ENCODE results near the gene PIERCE2. TPM values are rescaled to one million over a fixed set of nuclear protein-coding genes. Genes with fewer than 3 reads are reported as not detected.
"Not testable (repeated sequence)": the region's sequence is repeated elsewhere in the genome, so short reads cannot be mapped to it uniquely, and the experiment has no call there.

The PIERCE2 gene, protein sequence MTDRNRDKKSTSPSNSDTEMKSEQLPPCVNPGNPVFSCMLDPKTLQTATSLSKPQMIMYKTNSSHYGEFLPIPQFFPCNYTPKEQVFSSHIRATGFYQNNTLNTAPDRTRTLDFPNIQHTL
- total RNA-seq = 7.4 TPM
- long read RNA-seq, partial matches to known transcripts = 0 of 1 reads
- long read RNA-seq, other reads (novel, unspliced or antisense) = 0 of 1 reads

DNA sequence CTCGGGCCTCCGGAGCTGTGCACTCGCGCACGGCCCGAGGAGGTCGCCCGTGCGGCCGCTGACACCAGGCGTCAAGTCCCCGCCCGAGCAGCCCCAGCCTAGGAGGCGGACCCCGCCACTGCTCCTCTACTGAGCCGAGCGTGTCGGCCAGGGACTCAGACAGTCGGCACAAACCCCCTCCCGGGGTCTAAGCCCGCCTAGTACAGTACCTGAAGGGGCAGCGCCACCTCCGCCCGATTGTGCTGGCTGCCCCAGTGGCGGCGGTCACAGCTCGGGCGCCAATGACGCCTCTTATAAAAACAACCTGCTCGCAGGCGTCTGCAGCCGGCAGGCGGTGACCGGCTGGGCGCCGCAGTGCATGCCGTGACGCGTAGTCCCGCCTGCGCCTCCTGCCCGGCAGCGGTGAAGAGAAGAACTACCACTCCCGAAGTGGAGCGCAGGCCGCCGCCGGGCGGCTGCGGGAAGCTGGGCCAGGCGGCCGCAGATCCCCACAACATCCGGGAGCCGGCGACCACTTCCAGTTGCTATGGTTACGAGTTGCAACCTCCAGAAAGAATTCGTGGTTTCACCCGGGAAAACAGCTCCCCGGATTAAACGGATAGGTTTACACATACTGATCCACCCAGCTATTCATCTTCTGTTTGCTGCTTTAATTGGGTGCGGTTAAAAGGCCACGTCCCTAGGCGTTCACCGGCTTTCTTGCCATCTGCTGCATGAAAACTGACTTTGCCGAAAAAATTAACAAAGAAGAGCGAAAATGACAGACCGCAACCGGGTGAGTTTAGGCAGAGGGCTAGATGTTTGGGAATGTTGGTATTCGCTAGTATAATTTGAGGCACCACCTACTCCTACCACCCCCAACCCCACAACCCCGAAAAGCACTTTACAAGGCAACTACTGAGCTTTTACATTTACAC lies at the start of gene PIERCE2, which contains the start of gene CCPG1:
PIERCE2 (plus strand) TSS at position 484 of the 917 bp plus-strand sequence; CDS start at position 758, 274 bp downstream.
CCPG1 (minus strand) TSS at position 348 of the 917 bp plus-strand sequence. CDS start 18,935 bp downstream, outside the sequence.
- intact Hi-C loops (cut with DNase I) = no loop called here
- DNase-seq = peak; percentile 96
- peak; percentile 99 for ATAC-seq (ENCODE audit: poor library complexity)

DNA sequence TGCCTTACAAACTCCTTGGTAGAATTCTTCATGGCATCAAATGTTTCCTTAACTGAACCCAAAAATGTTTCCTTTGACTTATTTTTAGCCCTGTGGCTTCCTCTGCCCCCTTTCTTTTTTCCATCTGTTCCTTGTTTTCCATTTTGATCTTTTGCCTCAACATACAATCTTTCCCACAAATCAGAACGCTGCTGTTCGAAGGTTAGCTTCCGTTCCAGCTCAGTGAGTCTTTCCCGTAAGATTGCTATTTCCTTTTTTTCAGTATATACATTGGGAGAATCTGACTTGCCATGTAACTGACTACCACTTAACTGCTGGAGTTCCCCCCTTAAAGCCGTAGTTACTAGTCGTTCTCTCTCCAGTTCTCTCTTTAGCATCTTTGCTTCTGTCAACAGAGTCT lies 48.0 kb upstream of the PIERCE2 start:
- DNase-seq (no peak), ATAC-seq (ENCODE audit: poor library complexity) (no peak)
- intact Hi-C loops (cut with DNase I) = no loop called here

DNA sequence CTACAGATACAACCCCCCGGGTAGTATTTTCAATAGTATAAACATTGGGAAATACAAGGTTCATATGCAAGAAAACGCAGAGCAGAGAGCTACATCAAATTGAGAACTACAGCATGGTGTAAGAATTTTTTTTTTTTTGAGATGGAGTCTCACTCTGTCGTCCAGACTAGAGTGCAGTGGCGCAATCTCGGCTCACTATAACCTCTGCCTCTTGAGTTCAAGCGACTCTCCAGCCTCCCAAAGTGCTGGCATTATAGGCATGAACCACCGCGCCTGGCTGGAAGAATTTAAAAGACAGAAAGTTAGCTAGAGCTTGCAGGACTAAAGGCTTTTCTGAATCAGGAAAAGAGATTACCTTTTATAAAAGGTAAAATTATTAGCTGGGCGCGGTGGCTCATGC lies 47.2 kb upstream of the PIERCE2 start:
- DNase-seq (no peak), ATAC-seq (ENCODE audit: poor library complexity) (no peak)
- intact Hi-C loops (cut with DNase I) = no loop called here

DNA sequence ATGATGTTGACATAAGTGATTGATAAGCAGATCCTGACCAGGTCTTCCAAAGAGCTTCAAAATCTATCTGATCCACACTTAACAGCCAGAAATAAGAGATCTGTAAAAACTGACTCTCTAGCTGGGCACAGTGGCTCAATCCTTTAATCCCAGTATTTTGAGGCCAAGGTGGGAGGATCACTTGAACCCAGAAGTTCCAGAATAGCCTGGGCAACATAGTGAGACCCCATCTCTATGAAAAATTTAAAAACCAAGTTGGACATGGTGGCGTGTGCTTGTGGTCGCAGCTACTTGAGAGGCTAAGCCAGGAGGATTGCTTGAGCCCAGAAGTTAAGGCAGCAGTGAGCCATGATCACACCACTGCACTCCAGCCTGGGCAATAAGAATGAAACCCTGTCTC lies 45.7 kb upstream of the PIERCE2 start:
- intact Hi-C loops (cut with DNase I) = no loop called here
- no peak for DNase-seq

DNA sequence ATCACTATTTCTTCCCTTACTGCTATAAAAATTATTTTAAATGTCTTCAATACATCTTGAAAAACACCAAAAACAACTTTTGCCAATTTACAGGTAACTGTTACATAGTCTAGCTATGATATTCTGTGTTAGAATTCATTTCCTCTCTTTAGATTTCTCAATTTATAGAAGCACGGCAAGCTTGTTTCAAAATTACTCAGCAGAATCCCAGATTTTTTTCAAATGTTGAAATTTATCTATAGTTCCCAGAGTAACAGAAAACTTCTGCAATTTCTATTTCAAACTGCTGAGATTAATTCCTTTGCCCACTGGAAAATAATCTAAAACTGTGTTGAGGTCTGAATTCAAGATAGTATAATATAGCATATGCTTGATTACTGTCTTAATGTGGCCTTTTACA lies 41.3 kb upstream of the PIERCE2 start:
- intact Hi-C loops (cut with DNase I) = no loop called here
- ATAC-seq (ENCODE audit: poor library complexity) (no peak), DNase-seq (no peak)

More for the DNA sequence above, 45.7 kb upstream of the PIERCE2 start:
- no peak for ATAC-seq (ENCODE audit: poor library complexity)

DNA sequence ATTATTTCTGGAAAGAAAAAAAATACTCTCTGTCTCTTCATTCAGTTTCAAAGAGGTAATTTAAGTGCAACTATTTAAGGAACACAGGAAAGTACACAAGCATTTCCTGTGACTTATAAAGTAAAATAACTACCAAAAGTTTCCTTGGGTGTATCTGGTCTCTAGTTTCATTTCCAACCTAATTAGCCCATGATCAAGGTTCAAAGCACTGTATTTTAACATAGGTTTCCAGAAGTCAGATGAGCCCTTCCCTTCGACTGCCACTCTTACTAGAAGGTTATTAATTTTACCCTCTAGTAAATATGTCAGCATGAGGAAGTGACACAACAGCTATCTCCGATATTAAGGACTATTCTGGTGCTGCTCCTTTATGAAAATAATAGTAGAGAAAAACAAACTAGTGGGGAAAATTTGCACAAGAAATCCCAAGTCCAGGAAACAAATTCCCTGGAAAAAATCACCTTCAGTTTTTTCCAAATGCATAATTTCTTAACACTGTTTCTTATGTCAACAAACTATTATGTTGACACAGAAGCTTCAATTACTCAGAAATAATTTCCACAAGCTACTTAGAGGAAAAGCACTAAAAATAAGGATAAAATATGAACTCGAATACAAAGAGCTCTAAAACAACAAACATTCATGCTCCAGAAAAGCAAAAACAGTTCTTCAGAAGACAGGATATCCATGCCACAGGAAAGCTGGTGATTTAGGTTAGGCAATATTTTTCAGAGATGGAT lies 35.4 kb upstream of the PIERCE2 start:
- no peak for ATAC-seq (ENCODE audit: poor library complexity)
- intact Hi-C loops (cut with DNase I) = no loop called here

DNA sequence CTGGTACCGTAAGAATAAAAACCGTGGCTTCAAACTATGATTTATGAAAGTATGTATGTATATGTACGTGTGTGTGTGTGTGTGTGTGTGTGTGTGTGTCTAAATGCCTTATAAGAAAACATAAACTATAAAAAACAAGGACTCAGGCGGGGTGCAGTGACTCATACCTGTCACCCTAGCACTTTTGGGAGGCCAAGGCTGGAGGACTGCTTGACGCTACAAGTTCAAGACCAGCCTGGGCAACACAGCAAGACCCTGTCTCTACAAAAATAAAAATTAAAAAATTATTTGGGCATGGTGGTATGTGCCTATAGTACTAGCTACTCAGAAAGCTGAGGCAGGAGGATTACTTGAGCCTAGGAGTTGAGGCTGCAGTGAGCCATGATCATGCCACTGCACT lies 29.2 kb upstream of the PIERCE2 start:
- no peak for DNase-seq
- no peak for ATAC-seq (ENCODE audit: poor library complexity)
- intact Hi-C loops (cut with DNase I) = no loop called here

More for the DNA sequence above, 35.4 kb upstream of the PIERCE2 start:
- DNase-seq = no peak

DNA sequence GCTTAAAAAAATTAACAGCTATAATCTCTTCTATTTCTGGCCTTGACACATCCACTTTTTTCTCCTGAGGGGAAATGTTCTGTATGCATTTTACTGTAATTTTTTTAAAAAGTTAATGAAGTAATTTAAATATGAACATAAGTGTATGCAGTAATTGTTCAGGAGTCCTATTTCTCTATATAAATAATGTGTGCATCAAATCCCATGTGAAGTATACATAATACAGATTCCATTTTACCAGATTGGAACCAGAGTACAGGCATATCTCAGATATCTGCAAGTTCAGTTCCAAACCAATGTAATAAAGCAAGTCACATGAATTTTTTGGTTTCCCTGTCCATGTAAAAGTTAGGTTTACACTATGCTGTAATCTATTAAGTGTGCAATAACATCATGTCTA lies 26.7 kb upstream of the PIERCE2 start:
- intact Hi-C loops (cut with DNase I) = no loop called here
- no peak for ATAC-seq (ENCODE audit: poor library complexity)
- no peak for DNase-seq

DNA sequence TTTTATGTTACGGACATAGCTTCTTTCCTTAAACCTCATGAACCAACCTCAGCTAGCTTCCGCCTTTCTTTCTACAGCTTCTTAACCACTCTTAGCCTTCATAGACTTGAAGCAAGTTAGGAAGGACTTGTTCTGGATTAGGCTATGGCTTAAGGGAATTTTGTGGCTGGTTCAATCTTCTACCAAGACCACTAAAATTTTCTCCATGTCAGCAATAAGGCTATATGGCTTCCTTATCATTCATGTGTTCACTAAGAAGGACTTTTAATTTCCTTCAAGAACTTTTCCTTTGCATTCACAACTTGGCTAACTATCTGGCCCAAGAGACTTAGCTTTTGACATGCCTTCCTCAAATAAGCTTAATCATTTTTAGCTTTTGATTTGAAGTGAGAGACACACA lies 24.6 kb upstream of the PIERCE2 start:
- intact Hi-C loops (cut with DNase I) = no loop called here
- no peak for DNase-seq
- no peak for ATAC-seq (ENCODE audit: poor library complexity)

DNA sequence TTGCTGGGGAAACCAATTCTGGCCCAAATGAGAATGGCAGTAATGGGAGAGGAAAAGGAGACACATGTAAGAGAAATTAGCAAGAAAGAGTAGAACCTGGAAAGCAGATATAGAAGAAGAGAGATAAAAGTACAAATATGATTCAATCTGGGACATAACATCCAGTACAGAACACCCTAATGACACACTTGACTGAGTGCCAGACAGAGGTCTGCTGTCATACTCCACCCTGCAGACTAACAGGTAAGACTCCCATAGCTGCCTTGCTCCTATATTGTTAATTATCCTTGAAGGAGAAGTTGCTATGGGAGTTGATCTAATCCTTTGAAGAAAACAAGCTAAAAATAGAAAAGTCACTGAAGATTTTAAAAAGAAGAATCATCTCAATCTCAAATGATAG lies 21.3 kb upstream of the PIERCE2 start:
- no peak for ATAC-seq (ENCODE audit: poor library complexity)
- DNase-seq = no peak
- intact Hi-C loops (cut with DNase I) = no loop called here

DNA sequence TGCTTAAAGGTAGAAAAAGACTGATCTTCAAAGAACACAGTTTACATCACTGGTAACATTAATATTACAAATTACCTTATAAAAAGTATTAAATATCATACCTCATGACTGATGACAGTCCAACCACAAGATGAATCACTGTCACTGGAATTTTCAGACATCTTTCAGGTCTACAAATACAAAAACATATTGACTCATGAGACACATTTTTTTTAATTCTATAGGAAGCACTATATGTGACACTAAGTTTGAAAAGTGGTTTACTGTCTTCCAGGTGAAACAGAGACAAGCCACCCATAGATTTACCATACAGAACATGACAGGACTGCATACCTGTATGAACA lies 19.1 kb upstream of the PIERCE2 start:
- no peak for DNase-seq
- ATAC-seq (ENCODE audit: poor library complexity) = no peak
- intact Hi-C loops (cut with DNase I) = no loop called here

DNA sequence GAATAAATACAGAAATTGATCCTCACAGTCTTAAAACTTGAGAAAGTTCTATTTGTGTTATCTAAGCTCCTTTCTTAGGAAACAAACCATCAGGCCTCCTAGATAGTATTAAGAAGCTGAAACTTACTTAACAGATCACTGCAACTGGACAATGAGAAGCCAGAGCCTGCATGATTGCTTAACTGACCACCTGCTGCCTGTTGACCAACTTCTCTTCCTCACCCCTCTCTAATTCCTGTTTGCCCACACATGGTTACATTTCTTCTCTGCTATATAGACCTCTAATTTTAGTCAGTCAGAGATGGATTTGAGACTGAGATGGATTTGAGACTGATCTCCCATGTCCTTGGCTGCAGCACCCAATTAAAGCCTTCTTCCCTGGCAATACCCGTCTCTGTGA lies 13.6 kb upstream of the PIERCE2 start:
- intact Hi-C loops (cut with DNase I) = no loop called here

DNA sequence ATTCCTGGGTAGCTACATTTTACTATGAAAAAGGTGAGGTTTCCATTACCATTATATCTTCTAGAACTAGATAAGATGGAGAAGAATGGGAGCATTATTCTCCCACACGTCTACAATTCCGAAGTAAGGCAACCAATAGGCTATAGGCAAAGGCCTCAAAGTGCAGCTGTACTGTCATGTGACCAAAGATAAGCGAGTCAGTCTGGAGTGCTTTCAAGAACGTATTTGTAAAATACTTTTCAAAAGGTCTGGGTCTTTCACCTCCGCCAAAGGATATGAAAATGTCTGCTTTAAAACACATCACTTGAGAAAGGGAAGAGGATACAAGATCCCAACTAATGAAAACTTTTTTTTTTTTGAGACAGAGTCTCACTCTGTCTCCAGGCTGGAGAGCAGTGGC lies 10.1 kb upstream of the PIERCE2 start:
- intact Hi-C loops (cut with DNase I) = no loop called here
- DNase-seq (no peak), ATAC-seq (ENCODE audit: poor library complexity) (no peak)

More for the DNA sequence above, 13.6 kb upstream of the PIERCE2 start:
- DNase-seq (no peak), ATAC-seq (ENCODE audit: poor library complexity) (no peak)

DNA sequence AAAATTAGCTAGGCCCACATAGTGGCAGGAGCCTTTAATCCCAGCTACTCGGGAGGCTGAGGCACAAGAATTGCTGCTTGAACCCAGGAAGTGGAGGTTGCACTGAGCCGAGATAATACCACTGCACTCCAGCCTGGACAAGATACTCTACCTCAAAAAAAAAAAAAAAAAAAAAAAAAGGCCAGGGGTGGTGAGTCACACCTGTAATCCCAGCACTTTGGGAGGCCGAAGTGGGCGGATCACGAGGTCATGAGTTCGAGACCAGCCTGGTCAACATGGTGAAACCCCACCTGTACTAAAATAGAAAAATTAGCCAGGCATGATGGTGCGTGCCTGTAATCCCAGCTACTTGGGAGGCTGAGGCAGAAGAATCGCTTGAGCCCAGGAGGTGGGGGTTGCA lies 8.2 kb upstream of the PIERCE2 start:
- DNase-seq; ATAC-seq (ENCODE audit: poor library complexity); intact Hi-C loops (cut with DNase I): not testable (repeated sequence)

DNA sequence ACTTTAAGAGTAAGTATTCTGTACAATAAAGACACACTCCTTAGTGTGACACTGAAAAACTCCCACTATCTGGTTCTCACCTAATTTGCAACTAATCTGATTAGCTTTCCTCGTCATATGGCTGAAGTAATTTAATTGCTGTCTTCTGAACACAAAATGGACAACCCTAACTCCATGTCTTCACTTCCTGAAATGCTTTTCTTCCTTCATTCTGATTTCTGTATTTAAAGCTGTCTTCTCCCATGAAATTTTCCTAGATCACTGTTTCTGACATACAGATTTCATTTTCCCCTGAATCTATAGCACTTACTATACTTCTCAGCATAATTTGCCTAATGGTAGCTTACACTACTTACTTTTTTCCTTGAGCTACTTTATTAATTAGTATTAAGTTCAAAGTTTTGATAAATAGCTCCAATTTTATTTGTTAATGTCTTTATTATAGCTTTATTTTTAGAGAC lies 6.5 kb upstream of the PIERCE2 start:
- intact Hi-C loops (cut with DNase I) = no loop called here

DNA sequence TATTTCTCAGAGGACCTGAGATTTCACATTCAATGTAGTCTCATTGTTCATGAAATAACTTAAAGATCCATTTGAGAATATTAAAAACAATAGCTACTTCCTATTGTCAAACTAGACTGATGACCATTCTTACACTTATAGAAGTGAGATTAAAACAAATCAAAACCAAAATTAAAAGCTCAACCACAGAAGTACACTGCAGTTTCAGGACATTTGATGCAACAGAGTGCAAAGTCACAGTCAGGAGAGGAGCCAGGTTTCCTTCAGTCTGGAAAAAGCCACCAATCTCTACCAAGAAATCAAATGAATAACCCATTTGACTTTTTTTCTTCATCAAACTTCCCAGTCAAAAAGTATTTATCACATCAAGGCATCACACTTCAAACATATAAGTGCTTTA lies 5.6 kb upstream of the PIERCE2 start:
- ATAC-seq (ENCODE audit: poor library complexity) (no peak), DNase-seq (no peak)
- intact Hi-C loops (cut with DNase I) = no loop called here

More for the DNA sequence above, 6.5 kb upstream of the PIERCE2 start:
- DNase-seq (no peak), ATAC-seq (ENCODE audit: poor library complexity) (no peak)

DNA sequence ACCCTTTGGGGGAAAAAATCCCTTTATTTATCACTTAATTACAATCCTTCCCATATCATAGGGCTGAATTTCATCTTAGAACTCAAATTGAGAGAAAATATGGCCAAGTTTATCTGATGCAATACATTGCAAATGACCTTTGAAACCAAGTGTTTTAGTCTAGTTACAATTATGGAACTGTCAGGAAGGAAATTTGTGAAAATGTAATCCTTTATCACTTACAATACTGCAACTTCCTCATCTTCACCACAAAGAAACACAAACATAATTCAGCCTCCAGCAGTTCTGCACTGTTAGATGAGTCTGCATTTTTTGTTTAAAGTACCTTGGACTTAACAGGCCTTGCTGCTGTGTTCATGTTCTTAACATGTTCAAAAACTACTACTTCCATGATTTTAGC lies 4.8 kb upstream of the PIERCE2 start:
- intact Hi-C loops (cut with DNase I) = no loop called here
- no peak for DNase-seq

DNA sequence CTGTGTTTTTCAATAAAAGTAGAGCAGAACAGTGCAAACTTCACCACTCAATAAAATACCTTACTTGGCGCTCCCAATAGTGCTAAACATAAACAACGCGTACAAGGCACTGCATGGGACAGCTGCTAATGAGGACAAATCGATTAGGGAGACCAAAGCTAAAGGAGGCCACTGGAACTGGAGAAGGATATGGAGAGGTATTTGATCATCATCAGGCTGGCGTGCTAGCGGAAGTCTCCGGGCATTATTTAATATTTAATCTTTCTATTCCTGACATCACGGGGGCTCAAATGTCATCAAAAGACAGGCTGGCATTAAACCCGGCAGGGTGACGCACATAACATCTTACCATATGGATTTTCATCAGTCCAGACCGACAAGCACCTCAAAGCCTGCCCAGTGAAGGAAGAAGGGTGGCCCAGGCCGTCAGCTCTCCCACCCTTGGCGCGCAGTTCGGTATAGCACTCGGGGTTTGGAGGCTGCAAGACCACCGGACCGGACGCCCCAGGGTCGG lies 740 bp upstream of the PIERCE2 start:
- DNase-seq = no peak
- intact Hi-C loops (cut with DNase I) = no loop called here
- peak; percentile 2 for ATAC-seq (ENCODE audit: poor library complexity)

More for the DNA sequence above, 4.8 kb upstream of the PIERCE2 start:
- no peak for ATAC-seq (ENCODE audit: poor library complexity)

DNA sequence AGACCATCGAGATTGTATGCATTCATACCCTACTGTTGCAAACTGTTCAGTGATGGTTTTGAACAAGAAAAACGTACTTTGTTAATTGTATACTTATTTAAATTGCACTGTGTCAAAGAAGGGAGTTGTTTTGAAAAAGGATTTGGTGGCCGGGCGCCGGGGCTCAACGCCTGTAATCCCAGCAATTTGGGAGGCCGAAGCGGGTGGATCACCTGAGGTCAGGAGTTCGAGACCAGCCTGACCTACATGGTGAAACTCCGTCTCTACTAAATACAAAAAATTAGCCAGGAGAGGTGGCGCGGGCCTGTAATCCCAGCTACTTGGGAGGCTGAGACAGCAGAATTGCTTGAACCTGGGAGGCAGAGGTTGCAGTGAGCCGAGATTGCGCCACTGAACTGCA lies 681 bp downstream of the PIERCE2 start:
- ATAC-seq (ENCODE audit: poor library complexity); DNase-seq; intact Hi-C loops (cut with DNase I): not testable (repeated sequence)
